HepG2 (cell line): ENCODE results near the gene ZNF563. TPM values are rescaled to one million over a fixed set of nuclear protein-coding genes. Genes with fewer than 3 reads are reported as not detected.

ENCODE experiments used
- DPF2 ChIP-seq: sonication (generic); formaldehyde crosslinking; IDR thresholded peaks from 2 replicates; pipeline ENCODE4 v1.4.0; 2020; ENCODE audit warnings: mild to moderate bottlenecking, low read depth, missing genetic modification reagents, borderline replicate concordance
- EHMT2 ChIP-seq: fragments of 200-600 bp; sonication (generic); IDR thresholded peaks from 2 replicates; pipeline ENCODE4 v1.7.0; 2017; ENCODE audit warnings: antibody characterized with exemption, low read depth, low read length, borderline replicate concordance
- GATAD1 ChIP-seq: IDR thresholded peaks from 2 replicates; pipeline ENCODE4 v1.6.1; 2016; ENCODE audit warnings: missing genetic modification reagents, missing compliant biosample characterization
- GMEB1 ChIP-seq: sonication (generic); formaldehyde crosslinking; IDR thresholded peaks from 2 replicates; pipeline ENCODE4 v1.5.1; 2020; ENCODE audit warnings: missing genetic modification reagents, mild to moderate bottlenecking, borderline replicate concordance
- GTF2F1 ChIP-seq: fragments of 150-350 bp; IDR thresholded peaks from 2 replicates; pipeline ENCODE4 v1.6.1; 2014; ENCODE audit warnings: low read length
- GTF3A ChIP-seq: sonication (generic); formaldehyde crosslinking; conservative IDR thresholded peaks from 2 replicates; pipeline ENCODE4 v1.4.0; 2020; ENCODE audit warnings: mild to moderate bottlenecking, missing genetic modification reagents
- HNRNPL ChIP-seq: fragments of 200-400 bp; formaldehyde crosslinking; IDR thresholded peaks from 2 replicates; pipeline ENCODE4 v1.6.1; 2017; ENCODE audit warnings: mild to moderate bottlenecking, low read depth, low read length
- JUN ChIP-seq: sonication (generic); formaldehyde crosslinking; IDR thresholded peaks from 2 replicates; pipeline ENCODE4 v1.4.0; 2020; ENCODE audit warnings: mild to moderate bottlenecking, missing genetic modification reagents
- KDM4B ChIP-seq: sonication (generic); formaldehyde crosslinking; IDR thresholded peaks from 2 replicates; pipeline ENCODE4 v1.4.0; 2020; ENCODE audit warnings: missing genetic modification reagents
- LRRFIP1 ChIP-seq: sonication (generic); formaldehyde crosslinking; conservative IDR thresholded peaks from 2 replicates; pipeline ENCODE4 v1.4.0; 2020; ENCODE audit warnings: missing genetic modification reagents
- MAFK ChIP-seq, 2 experiments: IDR thresholded peaks in 1 of 2; conservative IDR thresholded peaks in 1 of 2; 2 replicates each; pipeline ENCODE4 v1.6.1; 2011; ENCODE audit warnings: improper control_type of control experiment in 2 of 2, low read length in 2 of 2
- NFE2L2 ChIP-seq: fragments of 150-350 bp; IDR thresholded peaks from 2 replicates; pipeline ENCODE4 v1.6.1; 2014; ENCODE audit warnings: low read length
- PAF1 ChIP-seq: IDR thresholded peaks from 2 replicates; pipeline ENCODE4 v1.6.1; 2016; ENCODE audit warnings: missing genetic modification reagents, missing compliant biosample characterization
- RFX5 ChIP-seq: IDR thresholded peaks from 2 replicates; pipeline ENCODE4 v1.6.1; 2011; ENCODE audit warnings: low read depth, low read length, improper control_type of control experiment
- RORA ChIP-seq: sonication (generic); formaldehyde crosslinking; IDR thresholded peaks from 2 replicates; pipeline ENCODE4 v1.5.0; 2020; ENCODE audit warnings: mild to moderate bottlenecking, missing genetic modification reagents, moderate library complexity
- SATB2 ChIP-seq: sonication (generic); formaldehyde crosslinking; IDR thresholded peaks from 2 replicates; pipeline ENCODE4 v1.5.0; 2020; ENCODE audit warnings: missing genetic modification reagents
- SETDB1 ChIP-seq: sonication (generic); formaldehyde crosslinking; IDR thresholded peaks from 2 replicates; pipeline ENCODE4 v1.5.1; 2020; ENCODE audit warnings: missing genetic modification reagents, mild to moderate bottlenecking, borderline replicate concordance
- STAT5B ChIP-seq: sonication (generic); formaldehyde crosslinking; IDR thresholded peaks from 2 replicates; pipeline ENCODE4 v1.4.0; 2020; ENCODE audit warnings: missing genetic modification reagents
- TCF7 ChIP-seq: sonication (generic); IDR thresholded peaks from 2 replicates; pipeline ENCODE4 v1.6.1; 2016; ENCODE audit warnings: antibody characterized with exemption, low read depth
- ZFP36L1 ChIP-seq: sonication (generic); formaldehyde crosslinking; IDR thresholded peaks from 2 replicates; pipeline ENCODE4 v1.8.0; 2022; ENCODE audit warnings: mild to moderate bottlenecking, missing genetic modification reagents, moderate library complexity
- ZFP36L2 ChIP-seq: sonication (generic); formaldehyde crosslinking; IDR thresholded peaks from 2 replicates; pipeline ENCODE4 v1.4.0; 2020; ENCODE audit warnings: missing genetic modification reagents
- ZNF180 ChIP-seq: sonication (generic); formaldehyde crosslinking; IDR thresholded peaks from 2 replicates; pipeline ENCODE4 v1.4.0; 2020; ENCODE audit warnings: low read depth, missing genetic modification reagents, borderline replicate concordance
- ZNF205 ChIP-seq: IDR thresholded peaks from 2 replicates; pipeline ENCODE4 v1.6.1; 2018; ENCODE audit warnings: missing biosample characterization, missing genetic modification reagents
- ZNF256 ChIP-seq: sonication (generic); formaldehyde crosslinking; conservative IDR thresholded peaks from 2 replicates; pipeline ENCODE4 v1.4.0; 2020; ENCODE audit warnings: missing genetic modification reagents
- ZNF430 ChIP-seq: sonication (generic); formaldehyde crosslinking; IDR thresholded peaks from 2 replicates; pipeline ENCODE4 v1.9.0; 2021; ENCODE audit warnings: mild to moderate bottlenecking, missing genetic modification reagents
- ZNF496 ChIP-seq: sonication (generic); formaldehyde crosslinking; IDR thresholded peaks from 2 replicates; pipeline ENCODE4 v1.8.1; 2023; ENCODE audit warnings: mild to moderate bottlenecking, moderate library complexity, missing genetic modification reagents; ENCODE audit not compliant: insufficient replicate concordance
- ZNF564 ChIP-seq: sonication (generic); formaldehyde crosslinking; IDR thresholded peaks from 2 replicates; pipeline ENCODE4 v1.8.1; 2023; ENCODE audit warnings: mild to moderate bottlenecking, missing genetic modification reagents
- polyA plus RNA-seq, 8 experiments: library from polyadenylated mRNA; depleted of rRNA in 3 of 8; stranded (reverse) in 7 of 8; unstranded in 1 of 8; fragments of >200 nt; fragmentation: Illumina TruSeq in 4 of 8; extraction: Trizol in 4 of 8; gene quantifications; 2 replicates each; pipeline versions ENCODE4 v1.2.1 to v1.2.3, GENCODE V29; 2011 to 2016; ENCODE audit warnings: low read depth in 4 of 8, missing spikeins in 1 of 8, mixed read lengths in 1 of 8; ENCODE audit not compliant: insufficient read depth in 1 of 8
- total RNA-seq, 5 experiments: library from RNA; depleted of rRNA; stranded (reverse); fragments of >200 nt; fragmentation: Illumina TruSeq; extraction: Trizol; gene quantifications; 2 replicates each; pipeline ENCODE4 v1.2.3, GENCODE V29; 2016; ENCODE audit warnings: low read depth in 1 of 5
- TF ChIP-seq, protein P1 (sequence below): sonication (generic); formaldehyde crosslinking; IDR thresholded peaks from 2 replicates; pipeline ENCODE4 v1.4.0; 2020; ENCODE audit warnings: missing genetic modification reagents

ZNF563 gene
- total and polyA plus RNA-seq, 2 of the 13 experiments (the other 11 are each of a cell fraction or from before 2014, with no cell fraction given): 7.5 to 19.5 TPM

- TF ChIP-seq MAFK (conservative IDR thresholded peaks at IDR 0.05 in 1 of 2, IDR thresholded peaks at IDR 0.05 in 1 of 2; ENCODE audit: low read length in 2 of 2) (no peak), ZNF256 (CRISPR knock-in tag) (no peak), EHMT2 (no peak), SATB2 (CRISPR knock-in tag) (no peak), RFX5 (no peak), NFE2L2 (no peak), ZNF430 (no peak; the same call in 1 of the 2 replicates), TCF7 (peak; percentile 77), ZFP36L1 (CRISPR knock-in tag) (no peak), ZNF180 (CRISPR knock-in tag) (no peak), GMEB1 (CRISPR knock-in tag) (no peak; the same call in 1 of the 2 replicates), HNRNPL (no peak), DPF2 (no peak), ZNF564 (0 out of 2 replicates have a peak, but pooled peaks have one; percentile 4), LRRFIP1 (CRISPR knock-in tag) (no peak), ZFP36L2 (CRISPR knock-in tag) (no peak), JUN (CRISPR knock-in tag) (no peak), SETDB1 (CRISPR knock-in tag) (no peak), RORA (no peak), ZNF496 (CRISPR knock-in tag) (no peak), PAF1 (CRISPR knock-in tag) (no peak), GTF3A (CRISPR knock-in tag) (no peak), STAT5B (no peak), KDM4B (no peak), ZNF205 (no peak; the same call in 1 of the 2 replicates), GTF2F1 (0 out of 2 replicates have a peak, but pooled peaks have one; percentile 50), GATAD1 (peak; percentile 75; the same call in 1 of the 2 replicates)
- TF ChIP-seq, protein P1, sequence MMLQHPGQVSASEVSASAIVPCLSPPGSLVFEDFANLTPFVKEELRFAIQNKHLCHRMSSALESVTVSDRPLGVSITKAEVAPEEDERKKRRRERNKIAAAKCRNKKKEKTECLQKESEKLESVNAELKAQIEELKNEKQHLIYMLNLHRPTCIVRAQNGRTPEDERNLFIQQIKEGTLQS (CRISPR knock-in tag): no peak
These were observed 39.6 kb downstream of the ZNF563 start (continued) for GRCh38 chr19:12293777-12294248.
